Neuronal stem cell (in vitro differentiated cells): ENCODE measurements around the gene TREH.

Source experiments
- DNase-seq: peaks from one replicate; pipeline ENCODE4 v3.0.0-alpha.2; 2013; ENCODE audit warnings: low spot score
- H2AFZ ChIP-seq: one replicate; pipeline ENCODE4 v1.6.1; 2013; ENCODE audit warnings: mild to moderate bottlenecking, low read length, inconsistent platforms
- H2AK5ac ChIP-seq: 2 replicates; pipeline ENCODE4 v1.6.1; 2013; ENCODE audit warnings: low read depth, mild to moderate bottlenecking, inconsistent platforms, low read length, moderate library complexity, mixed read lengths
- H2BK120ac ChIP-seq: 2 replicates; pipeline ENCODE4 v1.6.1; 2013; ENCODE audit warnings: low read depth, mild to moderate bottlenecking, inconsistent platforms, low read length, moderate library complexity, mixed read lengths
- H2BK12ac ChIP-seq: one replicate; pipeline ENCODE4 v1.6.1; 2013; ENCODE audit warnings: low read length, inconsistent platforms
- H2BK15ac ChIP-seq: 2 replicates; pipeline ENCODE4 v1.6.1; 2013; ENCODE audit warnings: mild to moderate bottlenecking, low read length, inconsistent platforms, mixed read lengths
- H2BK5ac ChIP-seq: one replicate; pipeline ENCODE4 v1.6.1; 2013; ENCODE audit warnings: inconsistent platforms, mild to moderate bottlenecking, low read length, moderate library complexity
- H3K14ac ChIP-seq: one replicate; pipeline ENCODE4 v1.6.1; 2013; ENCODE audit warnings: low read length, inconsistent platforms
- H3K18ac ChIP-seq: 2 replicates; pipeline ENCODE4 v1.6.1; 2013; ENCODE audit warnings: low read length, inconsistent platforms
- H3K23ac ChIP-seq: 2 replicates; pipeline ENCODE4 v1.6.1; 2013; ENCODE audit warnings: low read depth, mild to moderate bottlenecking, mixed read lengths, low read length, inconsistent platforms; ENCODE audit not compliant: poor library complexity
- H3K27ac ChIP-seq: replicated peaks from 3 replicates; pipeline ENCODE4 v1.5.1; 2013; ENCODE audit warnings: low read length, inconsistent platforms
- H3K27me3 ChIP-seq, 3 experiments: 2 replicates each; pipeline ENCODE4 v1.6.1; 2013; ENCODE audit warnings: low read length in 3 of 3, mild to moderate bottlenecking in 2 of 3, inconsistent platforms in 1 of 3, low read depth in 1 of 3, mixed read lengths in 1 of 3, moderate library complexity in 1 of 3; ENCODE audit not compliant: control insufficient read depth in 3 of 3, insufficient read depth in 3 of 3
- H3K36me3 ChIP-seq, 2 donors: replicated peaks in 1 of 2; 2 replicates each; pipeline ENCODE4 v1.6.1; 2013; ENCODE audit warnings: low read length in 2 of 2; ENCODE audit not compliant: control insufficient read depth in 2 of 2, insufficient read depth in 2 of 2
- H3K4ac ChIP-seq: 2 replicates; pipeline ENCODE4 v1.6.1; 2013; ENCODE audit warnings: inconsistent platforms, mild to moderate bottlenecking, low read length, moderate library complexity
- H3K4me1 ChIP-seq, 2 donors: 1 replicate in 1 of 2; 2 replicates in 1 of 2; pipeline ENCODE4 v1.6.1; 2013; ENCODE audit warnings: low read length in 2 of 2, low read depth in 1 of 2; ENCODE audit not compliant: control insufficient read depth in 2 of 2, insufficient read depth in 1 of 2
- H3K4me2 ChIP-seq: one replicate; pipeline ENCODE4 v1.6.1; 2013; ENCODE audit warnings: mild to moderate bottlenecking, low read length, inconsistent platforms; ENCODE audit not compliant: insufficient read depth, poor library complexity, severe bottlenecking
- H3K4me3 ChIP-seq, 2 donors: 2 replicates each; pipeline ENCODE4 v1.5.1; 2013; ENCODE audit warnings: low read length in 2 of 2, mild to moderate bottlenecking in 2 of 2, inconsistent platforms in 1 of 2, moderate library complexity in 1 of 2
- H3K79me1 ChIP-seq: one replicate; pipeline ENCODE4 v1.6.1; 2013; ENCODE audit warnings: low read depth, mild to moderate bottlenecking, inconsistent platforms, low read length, moderate library complexity
- H3K9ac ChIP-seq: one replicate; pipeline ENCODE4 v1.6.1; 2013; ENCODE audit warnings: mild to moderate bottlenecking, low read depth, low read length, inconsistent platforms; ENCODE audit not compliant: poor library complexity
- H3K9me3 ChIP-seq, 2 donors: replicated peaks in 1 of 2; 2 replicates each; pipeline versions ENCODE3 to v1.6.1; 2013; ENCODE audit warnings: low read length in 2 of 2, mild to moderate bottlenecking in 2 of 2, inconsistent platforms in 1 of 2, low read depth in 1 of 2, mixed read lengths in 1 of 2, moderate library complexity in 1 of 2; ENCODE audit not compliant: control insufficient read depth in 2 of 2, insufficient read depth in 1 of 2
- H4K8ac ChIP-seq: one replicate; pipeline ENCODE4 v1.6.1; 2013; ENCODE audit warnings: low read depth, mild to moderate bottlenecking, inconsistent platforms, low read length, moderate library complexity
- H4K91ac ChIP-seq: one replicate; pipeline ENCODE4 v1.6.1; 2013; ENCODE audit warnings: low read length, low read depth, mild to moderate bottlenecking, inconsistent platforms; ENCODE audit not compliant: poor library complexity
- WGBS, 2 donors: extraction: QIAGEN DNeasy Blood & Tissue Kit; methylation state at CpG; one replicate each; pipeline ENCODE4 v1.1.7; 2013; ENCODE audit warnings: missing lambda C conversion rate in 2 of 2, mixed read lengths in 1 of 2; ENCODE audit not compliant: insufficient read length in 2 of 2, insufficient replicate concordance in 1 of 2; ENCODE audit errors: extremely low coverage in 2 of 2; 5-methylcytosine and 5-hydroxymethylcytosine counted together

Gene TREH

DNA sequence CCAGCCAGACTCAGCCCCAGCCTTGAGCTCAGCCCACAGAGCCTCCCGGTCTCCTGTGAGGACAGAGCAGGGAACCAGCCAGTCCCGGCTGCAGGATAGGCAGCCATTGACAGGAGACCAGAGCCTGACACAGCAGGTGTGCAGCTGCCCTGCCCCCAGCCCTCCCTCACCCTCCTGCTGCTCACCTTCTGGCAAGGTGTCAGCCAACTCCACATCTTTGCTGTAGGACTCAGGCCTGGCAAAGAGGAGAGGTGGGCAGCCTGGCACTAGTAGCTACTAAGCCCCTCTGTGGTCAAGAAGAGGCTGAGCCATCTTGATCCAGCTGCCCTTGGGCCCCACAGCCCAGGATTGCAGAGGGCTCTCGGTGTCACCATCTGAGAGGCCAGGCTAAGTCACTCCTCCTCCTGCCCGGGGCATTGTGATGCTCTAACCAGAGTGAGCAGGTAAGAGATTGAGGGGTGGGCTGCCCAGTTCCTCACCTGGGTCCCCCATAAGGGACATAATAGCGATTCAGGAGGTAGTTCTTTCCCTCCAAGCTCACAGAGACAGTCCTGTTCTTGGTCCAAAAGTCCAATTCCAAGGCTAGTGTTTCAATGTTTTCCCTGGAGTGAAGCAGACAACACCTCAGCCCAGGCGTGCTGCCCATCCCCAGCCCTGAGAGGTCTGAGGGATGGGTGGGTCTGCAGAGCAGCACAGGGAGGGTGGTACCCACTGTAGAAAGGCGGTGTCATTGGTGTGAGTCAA, 18.6 kb downstream of the TREH start:
- Histone ChIP-seq H2AK5ac (peak overlapping the region; percentile 41), H3K14ac (no peak overlapping the region), H3K36me3 (peaks cover 19 to 33% of the 10 kb centered on the region in 2 donors), H2BK15ac (no peak overlapping the region), H2AFZ (no peak overlapping the region), H3K4me3 (no peak overlapping the region), H3K23ac (peak overlapping the region; percentile 82), H4K8ac (no peak overlapping the region), H2BK5ac (no peak overlapping the region), H3K9me3 (no peaks in the 10 kb centered on the region), H2BK120ac (peak overlapping the region; percentile 11), H3K79me1 (peaks cover 1% of the 10 kb centered on the region), H3K9ac (no peak overlapping the region), H3K4ac (no peak overlapping the region), H3K4me2 (no peak overlapping the region), H3K27ac (no peak overlapping the region), H3K18ac (peak overlapping the region; percentile 44), H3K27me3 (no peaks in the 10 kb centered on the region), H2BK12ac (no peak overlapping the region), H3K4me1 (peaks cover 23 to 25% of the 10 kb centered on the region in 2 donors), H4K91ac (no peak overlapping the region)
- WGBS, 2 donors, result no CpG with 5 or more reads among the region's 7 CpGs
- DNase-seq, result no peak

DNA sequence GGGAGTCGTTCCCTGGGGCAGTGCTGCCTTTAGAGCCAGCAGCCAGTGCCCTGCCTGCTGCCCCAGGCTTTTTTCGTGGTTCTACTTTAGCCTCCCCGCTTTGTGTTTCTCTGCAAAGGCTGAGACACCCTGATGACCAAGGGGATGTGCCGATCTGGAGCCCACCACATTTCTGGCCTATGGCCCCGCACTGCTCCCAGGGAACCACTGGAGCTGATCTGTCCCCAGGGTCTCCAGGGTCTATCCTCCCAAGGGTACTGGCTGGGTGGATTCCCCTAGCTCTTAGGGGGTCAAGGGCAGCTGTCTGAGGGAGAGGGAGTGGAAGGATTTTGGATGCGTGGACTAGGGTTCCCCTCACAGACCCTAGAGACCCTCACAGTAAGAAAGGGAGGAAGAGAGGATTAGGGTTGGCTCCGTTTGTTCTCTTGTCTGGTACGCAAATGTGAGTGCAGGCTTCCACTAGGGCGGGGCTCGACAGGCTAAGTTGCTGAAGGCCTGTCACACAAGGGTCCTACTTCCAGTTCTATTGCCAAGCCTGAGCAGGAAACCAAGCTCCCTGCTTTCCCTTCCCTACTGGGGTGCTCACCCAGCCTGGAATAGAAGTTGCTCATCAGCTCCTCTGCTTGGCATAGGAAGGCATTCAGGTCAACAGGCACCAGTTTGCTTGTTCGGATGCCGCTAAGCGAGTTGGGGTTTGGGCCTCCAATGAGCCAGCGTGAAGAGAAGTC, 19.3 kb downstream of the TREH start:
- Histone ChIP-seq H3K4me2 (no peak overlapping the region), H3K79me1 (peaks cover 1% of the 10 kb centered on the region), H2BK5ac (no peak overlapping the region), H2BK120ac (no peak overlapping the region), H3K9me3 (no peaks in the 10 kb centered on the region), H3K4ac (no peak overlapping the region), H3K9ac (no peak overlapping the region), H2AFZ (no peak overlapping the region), H2BK12ac (no peak overlapping the region), H3K27me3 (no peaks in the 10 kb centered on the region), H4K8ac (no peak overlapping the region), H2AK5ac (peak overlapping the region; percentile 60), H3K18ac (peak overlapping the region; percentile 44), H3K14ac (no peak overlapping the region), H3K23ac (no peak overlapping the region), H2BK15ac (no peak overlapping the region), H3K4me3 (no peak overlapping the region), H3K27ac (peak overlapping the region; percentile 19), H4K91ac (no peak overlapping the region), H3K4me1 (peaks cover 25 to 26% of the 10 kb centered on the region in 2 donors), H3K36me3 (peaks cover 20 to 40% of the 10 kb centered on the region in 2 donors)
- no CpG with 5 or more reads among the region's 14 CpGs for WGBS, 2 donors
- no peak for DNase-seq

DNA sequence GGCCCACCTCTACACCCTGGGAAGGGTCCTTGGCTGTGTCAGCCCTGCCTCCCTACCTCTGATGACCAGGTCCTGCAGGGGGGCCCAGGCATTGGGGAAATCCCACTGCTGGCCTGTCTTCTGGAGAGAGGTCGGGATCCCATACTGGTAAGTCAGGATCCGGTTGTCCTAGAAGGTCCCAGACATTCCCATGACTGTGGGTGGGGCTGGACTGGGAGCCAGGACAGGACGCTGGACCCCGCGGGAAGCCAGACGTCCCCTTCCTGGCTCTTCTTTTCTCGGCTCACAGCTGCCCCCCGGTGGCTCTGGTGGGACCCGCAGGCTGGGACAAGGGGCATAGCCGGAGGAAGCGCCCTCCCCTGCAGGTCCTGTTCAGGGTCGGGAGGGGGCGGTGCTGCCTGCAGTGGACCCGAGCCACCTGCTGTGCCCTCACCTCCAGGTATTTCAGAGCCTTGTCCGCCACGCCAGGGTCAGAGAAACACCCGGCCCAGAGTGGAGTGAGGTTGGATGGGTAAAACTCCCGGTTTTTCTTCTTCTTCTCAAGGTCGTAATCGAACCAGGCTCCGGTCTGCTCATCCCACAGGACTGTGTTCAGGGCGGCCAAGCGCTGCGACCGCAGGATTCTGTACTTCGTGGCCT, 20.0 kb downstream of the TREH start:
- Histone ChIP-seq H3K27ac (no peak overlapping the region), H3K4me1 (peaks cover 25 to 26% of the 10 kb centered on the region in 2 donors), H3K4me2 (no peak overlapping the region), H2BK12ac (no peak overlapping the region), H3K36me3 (peaks cover 20 to 47% of the 10 kb centered on the region in 2 donors), H3K4ac (no peak overlapping the region), H3K14ac (peak overlapping the region; percentile 39), H2BK15ac (no peak overlapping the region), H3K18ac (peak overlapping the region; percentile 73), H3K27me3 (no peaks in the 10 kb centered on the region), H3K23ac (no peak overlapping the region), H2BK120ac (no peak overlapping the region), H3K9ac (no peak overlapping the region), H3K4me3 (no peak overlapping the region), H3K9me3 (no peaks in the 10 kb centered on the region), H2AK5ac (peak overlapping the region; percentile 60), H2BK5ac (no peak overlapping the region), H3K79me1 (peaks cover 1% of the 10 kb centered on the region), H4K91ac (no peak overlapping the region), H2AFZ (peak overlapping the region; percentile 7), H4K8ac (no peak overlapping the region)
- DNase-seq, result peak; percentile 85
- no CpG with 5 or more reads among the region's 26 CpGs for WGBS, 2 donors
